Effector memory CD4-positive, alpha-beta T cell (primary cell): Measurements from ENCODE around the gene OR7A5.

Source experiments
- DNase-seq, 3 donors: peaks; one replicate each; pipeline ENCODE4 v3.0.0-alpha.2; 2020
- H3K27ac ChIP-seq: 2 replicates; pipeline ENCODE4 v1.7.0; 2013; ENCODE audit warnings: mild to moderate bottlenecking, low read length, moderate library complexity; ENCODE audit not compliant: insufficient read depth, poor library complexity, severe bottlenecking
- H3K27me3 ChIP-seq: replicated peaks from 2 replicates; pipeline ENCODE4 v1.7.0; 2013; ENCODE audit warnings: mild to moderate bottlenecking, low read length; ENCODE audit not compliant: insufficient read depth, control insufficient read depth, poor library complexity, severe bottlenecking
- H3K36me3 ChIP-seq: 2 replicates; pipeline ENCODE4 v1.7.0; 2013; ENCODE audit warnings: mild to moderate bottlenecking, low read length, moderate library complexity; ENCODE audit not compliant: control insufficient read depth, insufficient read depth
- H3K4me1 ChIP-seq: 2 replicates; pipeline ENCODE4 v1.7.0; 2013; ENCODE audit warnings: low read length, mild to moderate bottlenecking; ENCODE audit not compliant: control insufficient read depth, insufficient read depth, poor library complexity, severe bottlenecking
- H3K4me3 ChIP-seq: 2 replicates; pipeline ENCODE4 v1.7.0; 2013; ENCODE audit warnings: low read length, low read depth, mild to moderate bottlenecking; ENCODE audit not compliant: insufficient read depth, poor library complexity, severe bottlenecking
- H3K9me3 ChIP-seq: 2 replicates; pipeline ENCODE4 v1.7.0; 2013; ENCODE audit warnings: mild to moderate bottlenecking, low read length, moderate library complexity; ENCODE audit not compliant: control insufficient read depth
- total RNA-seq, 3 donors: gene quantifications; one replicate each; lab custom pipeline; 2026; lab: John Stamatoyannopoulos, UW

Gene OR7A5
- 0 reads per million in 3 donors for total RNA-seq

GRCh38 chr19:14835011-14835410, at the start of gene OR7A5, which contains the start of gene OR7C1:
Gene OR7A5 (minus strand): TSS chr19:14835185. CDS start chr19:14828241, 6,944 bp downstream.
Gene OR7C1 (minus strand): TSS chr19:14835185. CDS start chr19:14800136, 35,049 bp downstream.
- H3K27ac ChIP-seq, result no peak within 1 kb of the TSS
- H3K9me3 ChIP-seq, result no peaks in the 10 kb centered on the region
- no peak for DNase-seq
- no peaks in the 10 kb centered on the region for H3K27me3 ChIP-seq
- H3K36me3 ChIP-seq, result no peaks in the 10 kb centered on the region
- no peaks in the 10 kb centered on the region for H3K4me1 ChIP-seq
- no peak within 1 kb of the TSS for H3K4me3 ChIP-seq

- DNase-seq, result no peak
- no peaks in the 10 kb centered on the region for H3K27me3 ChIP-seq
- H3K27ac ChIP-seq, result no peak overlapping the region
- no peaks in the 10 kb centered on the region for H3K36me3 ChIP-seq
- no peaks in the 10 kb centered on the region for H3K4me1 ChIP-seq
- H3K9me3 ChIP-seq, result no peaks in the 10 kb centered on the region
- H3K4me3 ChIP-seq, result no peak overlapping the region
These were observed 36.7 kb upstream of the OR7A5 start for GRCh38 chr19:14871619-14872230.

- H3K9me3 ChIP-seq, result no peaks in the 10 kb centered on the region
- DNase-seq, result no peak
- no peaks in the 10 kb centered on the region for H3K27me3 ChIP-seq
- no peaks in the 10 kb centered on the region for H3K36me3 ChIP-seq
- H3K4me1 ChIP-seq, result no peaks in the 10 kb centered on the region
- no peak overlapping the region for H3K27ac ChIP-seq
- H3K4me3 ChIP-seq, result no peak overlapping the region
These were observed 33.5 kb upstream of the OR7A5 start for GRCh38 chr19:14868497-14868896.

- DNase-seq, result no peak
- H3K27me3 ChIP-seq, result no peaks in the 10 kb centered on the region
These were observed 13.8 kb upstream of the OR7A5 start, which contains the start of gene OR7A10 for GRCh38 chr19:14848822-14849221. Gene OR7A10 (minus strand): TSS chr19:14848922. CDS start chr19:14841877, 7,045 bp downstream.

GRCh38 chr19:14843578-14843977, 8.6 kb upstream of the OR7A5 start:
- no peak overlapping the region for H3K4me3 ChIP-seq
- no peaks in the 10 kb centered on the region for H3K4me1 ChIP-seq
- no peaks in the 10 kb centered on the region for H3K27me3 ChIP-seq
- no peak overlapping the region for H3K27ac ChIP-seq
- H3K9me3 ChIP-seq, result no peaks in the 10 kb centered on the region
- no peak for DNase-seq
- H3K36me3 ChIP-seq, result no peaks in the 10 kb centered on the region

More at GRCh38 chr19:14848822-14849221, 13.8 kb upstream of the OR7A5 start, which contains the start of gene OR7A10:
- Histone ChIP-seq H3K9me3 (no peaks in the 10 kb centered on the region), H3K4me1 (no peaks in the 10 kb centered on the region), H3K4me3 (no peak within 1 kb of the TSS), H3K27ac (no peak within 1 kb of the TSS), H3K36me3 (no peaks in the 10 kb centered on the region)

- no peak for DNase-seq
- Histone ChIP-seq H3K27me3 (no peaks in the 10 kb centered on the region), H3K36me3 (no peaks in the 10 kb centered on the region), H3K4me1 (no peaks in the 10 kb centered on the region), H3K4me3 (no peak overlapping the region), H3K27ac (no peak overlapping the region), H3K9me3 (no peaks in the 10 kb centered on the region)
These were observed 8.2 kb upstream of the OR7A5 start for GRCh38 chr19:14843169-14843568.

GRCh38 chr19:14840206-14840605, 5.2 kb upstream of the OR7A5 start:
- H3K36me3 ChIP-seq, result no peaks in the 10 kb centered on the region
- no peak for DNase-seq
- H3K4me1 ChIP-seq, result no peaks in the 10 kb centered on the region
- no peak overlapping the region for H3K4me3 ChIP-seq
- H3K27me3 ChIP-seq, result no peaks in the 10 kb centered on the region
- no peak overlapping the region for H3K27ac ChIP-seq
- no peaks in the 10 kb centered on the region for H3K9me3 ChIP-seq

- DNase-seq, result no peak
- Histone ChIP-seq H3K27ac (no peak overlapping the region), H3K36me3 (no peaks in the 10 kb centered on the region), H3K27me3 (no peaks in the 10 kb centered on the region), H3K4me1 (no peaks in the 10 kb centered on the region), H3K4me3 (no peak overlapping the region), H3K9me3 (no peaks in the 10 kb centered on the region)
These were observed 2.4 kb upstream of the OR7A5 start for GRCh38 chr19:14837391-14837790.

- Histone ChIP-seq H3K27me3 (no peaks in the 10 kb centered on the region), H3K4me3 (no peak overlapping the region), H3K4me1 (no peaks in the 10 kb centered on the region), H3K27ac (no peak overlapping the region), H3K36me3 (no peaks in the 10 kb centered on the region), H3K9me3 (no peaks in the 10 kb centered on the region)
- DNase-seq, result no peak
These were observed 4.3 kb downstream of the OR7A5 start for GRCh38 chr19:14830702-14831101.

GRCh38 chr19:14826006-14826405, 9.0 kb downstream of the OR7A5 start:
- H3K27ac ChIP-seq, result no peak overlapping the region
- no peak for DNase-seq
- no peak overlapping the region for H3K4me3 ChIP-seq
- no peaks in the 10 kb centered on the region for H3K4me1 ChIP-seq
- H3K9me3 ChIP-seq, result no peaks in the 10 kb centered on the region
- H3K36me3 ChIP-seq, result no peaks in the 10 kb centered on the region
- H3K27me3 ChIP-seq, result no peaks in the 10 kb centered on the region
